Karpas-422 (cell line): ENCODE measurements around the gene BST2. TPM values are rescaled to one million over a fixed set of nuclear protein-coding genes. Genes with fewer than 3 reads are reported as not detected.
A peak's percentile ranks its signal among the peaks of the same experiment; 100 is the strongest.

Experiments used
- DNase-seq: peaks from one replicate; pipeline ENCODE4 v3.0.0-alpha.2; 2015
- H2AFZ ChIP-seq: fragments of 200-600 bp; sonication (generic); 2 replicates; pipeline ENCODE4 v1.6.1; 2014; ENCODE audit warnings: antibody characterized with exemption, low read length, mixed read lengths
- H3K27ac ChIP-seq: fragments of 200-600 bp; sonication (generic); 2 replicates; pipeline ENCODE4 v1.5.1; 2014; ENCODE audit warnings: mild to moderate bottlenecking, low read length, moderate library complexity
- H3K27me3 ChIP-seq: fragments of 200-600 bp; sonication (generic); 2 replicates; pipeline ENCODE4 v1.6.1; 2014; ENCODE audit warnings: low read length, mixed read lengths
- H3K36me3 ChIP-seq: fragments of 200-600 bp; sonication (generic); 2 replicates; pipeline ENCODE4 v1.6.1; 2014; ENCODE audit warnings: low read length, mixed read lengths; ENCODE audit not compliant: insufficient read depth
- H3K4me1 ChIP-seq: fragments of 200-600 bp; sonication (generic); 2 replicates; pipeline ENCODE4 v1.6.1; 2014; ENCODE audit warnings: mild to moderate bottlenecking, low read length, mixed read lengths
- H3K4me2 ChIP-seq: fragments of 200-600 bp; sonication (generic); 2 replicates; pipeline ENCODE4 v1.6.1; 2014; ENCODE audit warnings: low read length, low read depth, mild to moderate bottlenecking; ENCODE audit not compliant: poor library complexity, severe bottlenecking
- H3K4me3 ChIP-seq: fragments of 200-600 bp; sonication (generic); 2 replicates; pipeline ENCODE4 v1.5.1; 2014; ENCODE audit warnings: mild to moderate bottlenecking, antibody characterized with exemption, low read length, mixed read lengths
- H3K79me2 ChIP-seq: fragments of 200-600 bp; sonication (generic); 2 replicates; pipeline ENCODE4 v1.6.1; 2014; ENCODE audit warnings: mild to moderate bottlenecking, low read length, mixed read lengths
- H3K9ac ChIP-seq: fragments of 200-600 bp; sonication (generic); 2 replicates; pipeline ENCODE4 v1.6.0; 2014; ENCODE audit warnings: low read length
- H3K9me2 ChIP-seq: fragments of 200-600 bp; sonication (generic), shearing (Covaris generic); replicated peaks from 2 replicates; pipeline ENCODE4 v1.6.0; 2014; ENCODE audit warnings: mild to moderate bottlenecking, low read length, moderate library complexity; ENCODE audit not compliant: insufficient read depth
- H3K9me3 ChIP-seq: fragments of 300-700, 200-600 bp; sonication (generic); 2 replicates; pipeline ENCODE4 v1.6.1; 2014; ENCODE audit warnings: low read length, mixed read lengths
- H4K20me1 ChIP-seq: fragments of 200-600 bp; sonication (generic); 2 replicates; pipeline ENCODE4 v1.6.1; 2014; ENCODE audit warnings: mild to moderate bottlenecking, antibody characterized with exemption, low read length, low read depth; ENCODE audit not compliant: insufficient read depth
- total RNA-seq: library from RNA; depleted of rRNA; stranded (reverse); fragments of >200 nt; shearing (Covaris generic); gene quantifications from 2 replicates; pipeline ENCODE4 v1.2.3, GENCODE V29; 2014; ENCODE audit warnings: low replicate concordance

BST2 gene
- total RNA-seq, 1 experiment from 2014 or later, result 56.2 TPM

DNA sequence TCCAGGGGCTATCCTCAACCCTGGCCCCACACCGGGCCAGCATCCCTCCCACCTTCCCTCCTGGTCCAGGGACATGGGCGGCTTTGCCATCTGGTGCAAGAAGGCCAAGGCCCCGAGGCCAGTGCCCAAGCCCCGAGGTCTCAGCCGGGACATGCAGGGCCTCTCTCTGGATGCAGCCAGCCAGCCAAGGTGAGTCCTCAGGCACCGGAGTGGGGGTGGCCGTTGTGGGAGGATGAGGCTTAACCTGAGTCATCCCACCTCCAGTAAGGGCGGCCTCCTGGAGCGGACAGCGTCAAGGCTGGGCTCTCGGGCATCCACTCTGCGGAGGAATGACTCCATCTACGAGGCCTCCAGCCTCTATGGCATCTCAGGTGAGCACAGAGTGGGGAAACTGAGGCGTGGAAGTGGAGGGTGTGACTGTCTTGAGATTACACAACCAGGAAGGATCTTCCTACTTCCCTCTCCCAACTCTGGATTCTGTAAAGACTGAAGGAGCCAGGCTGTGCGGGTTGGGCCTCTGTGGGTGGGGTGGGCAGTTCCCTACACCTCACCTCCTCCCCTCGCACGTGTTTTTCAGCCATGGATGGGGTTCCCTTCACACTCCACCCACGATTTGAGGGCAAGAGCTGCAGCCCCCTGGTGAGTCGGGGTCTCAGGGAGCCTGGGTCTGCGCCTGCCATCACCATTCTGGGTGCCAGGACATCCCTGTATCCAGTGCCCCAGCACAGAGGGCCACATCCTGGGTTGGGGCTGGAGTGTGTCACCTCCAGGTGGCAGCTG is 18.2 kb upstream of the BST2 start:
- H3K9me2 ChIP-seq, result no peaks in the 10 kb centered on the region
- H3K27me3 ChIP-seq, result no peaks in the 10 kb centered on the region
- peaks cover 43% of the 10 kb centered on the region for H3K4me1 ChIP-seq
- H3K27ac ChIP-seq, result no peak overlapping the region
- no peak overlapping the region for H2AFZ ChIP-seq
- no peak for DNase-seq
- no peak overlapping the region for H3K4me3 ChIP-seq
- H4K20me1 ChIP-seq, result no peaks in the 10 kb centered on the region
- H3K36me3 ChIP-seq, result no peaks in the 10 kb centered on the region
- H3K4me2 ChIP-seq, result no peak overlapping the region
- no peaks in the 10 kb centered on the region for H3K9me3 ChIP-seq
- no peaks in the 10 kb centered on the region for H3K79me2 ChIP-seq
- H3K9ac ChIP-seq, result no peak overlapping the region

DNA sequence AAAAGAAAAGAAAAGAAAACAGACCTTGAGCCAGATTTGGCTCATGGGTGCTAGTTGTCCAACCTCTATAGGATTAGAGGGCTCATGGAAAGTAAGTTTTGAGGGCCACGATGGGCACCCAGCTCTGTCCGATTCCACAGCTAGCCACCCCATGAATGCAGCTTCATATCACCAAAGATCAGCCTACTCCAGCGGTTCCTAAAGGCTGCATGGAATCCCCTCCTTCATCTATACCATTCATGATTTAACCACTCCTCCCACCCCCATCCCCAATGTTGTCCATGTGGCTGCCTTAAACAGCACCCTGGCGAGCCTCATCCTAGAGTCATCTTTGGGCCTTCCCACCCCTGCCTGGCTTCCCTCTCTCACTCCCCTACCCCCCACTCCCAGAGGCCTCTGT is 16.5 kb upstream of the BST2 start:
- Histone ChIP-seq H3K79me2 (no peaks in the 10 kb centered on the region), H3K4me1 (peaks cover 45% of the 10 kb centered on the region), H4K20me1 (no peaks in the 10 kb centered on the region), H3K4me3 (no peak overlapping the region), H3K9ac (no peak overlapping the region), H2AFZ (no peak overlapping the region), H3K27me3 (no peaks in the 10 kb centered on the region), H3K9me3 (no peaks in the 10 kb centered on the region), H3K4me2 (no peak overlapping the region), H3K9me2 (no peaks in the 10 kb centered on the region), H3K27ac (no peak overlapping the region), H3K36me3 (no peaks in the 10 kb centered on the region)
- no peak for DNase-seq

DNA sequence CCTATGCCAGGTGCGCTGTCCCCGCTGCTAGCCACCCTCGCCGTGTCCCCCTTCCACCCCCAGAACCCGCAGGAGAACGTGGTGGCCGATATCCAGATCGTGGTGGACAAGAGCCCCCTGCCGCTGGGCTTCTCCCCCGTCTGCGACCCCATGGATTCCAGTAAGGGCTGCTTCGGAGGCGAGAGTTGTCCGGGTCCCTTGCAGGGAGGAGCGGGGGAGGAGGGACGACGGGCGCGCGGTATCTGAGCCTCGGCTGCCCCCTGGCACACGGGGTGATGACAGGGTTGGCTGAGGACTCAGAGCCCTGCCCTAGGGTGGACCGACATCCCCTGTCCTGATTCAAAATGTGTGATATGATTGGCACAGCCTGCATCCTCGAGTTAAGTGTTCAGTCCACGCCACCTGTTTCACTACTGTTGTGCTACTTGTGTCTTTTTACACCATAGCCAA is 15.1 kb upstream of the BST2 start:
- H3K36me3 ChIP-seq, result no peaks in the 10 kb centered on the region
- H3K9ac ChIP-seq, result peak overlapping the region; percentile 67

DNA sequence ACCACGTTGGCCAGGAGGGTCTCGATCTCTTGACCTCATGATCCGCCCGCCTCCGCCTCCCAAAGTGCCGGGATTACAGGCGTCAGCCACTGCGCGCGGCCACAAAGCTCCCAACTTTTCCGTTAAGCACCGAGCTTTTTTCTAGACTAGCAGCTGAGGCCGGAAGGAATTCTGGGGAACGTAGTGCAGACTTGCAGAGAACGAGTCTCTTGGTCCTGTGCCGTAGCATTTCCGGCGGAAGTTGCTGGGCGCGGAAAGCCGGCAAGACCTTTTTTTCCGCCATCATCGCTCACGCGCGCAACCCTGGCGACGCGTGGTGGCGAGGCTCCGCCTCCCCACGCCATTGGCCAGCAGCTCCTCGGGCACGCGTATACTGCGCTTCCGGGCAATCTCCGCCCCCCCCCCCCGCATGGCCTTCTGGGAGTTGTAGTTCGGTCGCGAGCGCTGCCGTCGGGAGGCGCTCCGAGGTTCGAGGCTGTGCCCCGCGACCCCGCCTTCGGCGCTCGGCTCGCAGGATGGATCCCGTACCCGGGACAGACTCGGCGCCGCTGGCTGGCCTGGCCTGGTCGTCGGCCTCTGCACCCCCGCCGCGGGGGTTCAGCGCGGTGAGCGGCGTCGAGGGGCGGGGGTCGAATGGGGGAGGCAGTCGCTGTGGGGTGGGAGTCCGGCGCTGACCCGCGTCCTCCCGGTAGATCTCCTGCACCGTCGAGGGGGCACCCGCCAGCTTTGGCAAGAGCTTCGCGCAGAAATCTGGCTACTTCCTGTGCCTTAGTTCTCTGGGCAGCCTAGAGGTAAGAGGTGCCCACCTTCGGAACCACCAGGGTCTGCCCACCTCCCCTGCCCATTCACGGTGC is 14.4 kb upstream of the BST2 start, which contains the start of gene MVB12A:
TSS of gene MVB12A (plus strand) at position 427 of the 854 bp plus-strand sequence. CDS start at position 516, 89 bp downstream.
- peak within 1 kb of the TSS; percentile 71 for H3K27ac ChIP-seq
- H3K27me3 ChIP-seq, result no peaks in the 10 kb centered on the region
- peak; percentile 99 for DNase-seq
- peak within 1 kb of the TSS; percentile 80 for H3K4me3 ChIP-seq
- H3K9me2 ChIP-seq, result no peaks in the 10 kb centered on the region
- no peaks in the 10 kb centered on the region for H4K20me1 ChIP-seq
- peaks cover 25% of the 10 kb centered on the region for H3K4me1 ChIP-seq
- H3K79me2 ChIP-seq, result no peaks in the 10 kb centered on the region
- H3K36me3 ChIP-seq, result no peaks in the 10 kb centered on the region
- H3K4me2 ChIP-seq, result peak within 1 kb of the TSS; percentile 95
- peak within 1 kb of the TSS; percentile 80; the same call in 1 of the 2 replicates for H2AFZ ChIP-seq
- peak within 1 kb of the TSS; percentile 83 for H3K9ac ChIP-seq
- H3K9me3 ChIP-seq, result no peaks in the 10 kb centered on the region

More for the DNA sequence above, 15.1 kb upstream of the BST2 start:
- no peak overlapping the region for H2AFZ ChIP-seq
- no peaks in the 10 kb centered on the region for H3K27me3 ChIP-seq
- no peaks in the 10 kb centered on the region for H3K9me2 ChIP-seq
- no peak for DNase-seq
- H3K79me2 ChIP-seq, result no peaks in the 10 kb centered on the region
- H3K27ac ChIP-seq, result no peak overlapping the region
- H4K20me1 ChIP-seq, result no peaks in the 10 kb centered on the region
- H3K9me3 ChIP-seq, result no peaks in the 10 kb centered on the region
- H3K4me1 ChIP-seq, result peaks cover 31% of the 10 kb centered on the region
- H3K4me2 ChIP-seq, result peak overlapping the region; percentile 69
- peak overlapping the region; percentile 68 for H3K4me3 ChIP-seq

DNA sequence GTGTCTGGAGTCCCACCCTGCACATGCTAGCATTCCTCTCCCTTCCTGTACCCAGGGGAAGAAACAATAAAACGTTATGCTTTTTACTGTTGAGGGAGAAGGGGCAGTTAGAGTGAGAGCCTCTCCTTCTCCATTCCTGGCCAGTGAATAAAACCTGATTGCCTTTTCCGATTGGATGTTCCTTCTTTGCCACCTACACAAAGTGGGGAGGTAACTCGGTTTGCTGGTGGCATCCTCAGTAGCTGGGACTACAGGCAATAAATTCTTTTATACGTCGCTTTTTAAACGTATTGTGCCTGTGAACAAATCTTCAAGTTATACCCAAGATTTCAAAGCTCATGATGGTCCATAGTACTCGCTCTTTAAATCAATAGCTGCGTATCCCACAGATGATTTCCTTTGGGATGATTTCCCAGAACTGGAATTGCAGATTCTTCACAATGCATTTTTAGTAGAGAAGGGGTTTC is 13.8 kb upstream of the BST2 start:
- Histone ChIP-seq H3K27me3 (no peaks in the 10 kb centered on the region), H2AFZ (0 out of 2 replicates have a peak overlapping the region, but pooled peaks have one; percentile 35), H3K4me1 (peaks cover 18% of the 10 kb centered on the region), H3K27ac (peak overlapping the region; percentile 71), H3K4me2 (peak overlapping the region; percentile 95), H3K9me2 (no peaks in the 10 kb centered on the region), H3K9me3 (no peaks in the 10 kb centered on the region), H3K79me2 (no peaks in the 10 kb centered on the region), H3K9ac (peak overlapping the region; percentile 83), H3K4me3 (peak overlapping the region; percentile 80), H4K20me1 (no peaks in the 10 kb centered on the region), H3K36me3 (no peaks in the 10 kb centered on the region)
- DNase-seq, result no peak

GRCh38 chr19:17418710-17419109 is 13.3 kb upstream of the BST2 start:
- H3K36me3 ChIP-seq, result 0 out of 2 replicates have a peak, but pooled peaks cover 2% of the 10 kb centered on the region
- H4K20me1 ChIP-seq, result no peaks in the 10 kb centered on the region
- H3K9ac ChIP-seq, result peak overlapping the region; percentile 83
- H3K79me2 ChIP-seq, result no peaks in the 10 kb centered on the region
- H3K4me2 ChIP-seq, result peak overlapping the region; percentile 95
- peak overlapping the region; percentile 71 for H3K27ac ChIP-seq
- H2AFZ ChIP-seq, result no peak overlapping the region
- H3K27me3 ChIP-seq, result no peaks in the 10 kb centered on the region
- DNase-seq, result no peak
- peaks cover 18% of the 10 kb centered on the region for H3K4me1 ChIP-seq
- H3K9me3 ChIP-seq, result no peaks in the 10 kb centered on the region
- no peaks in the 10 kb centered on the region for H3K9me2 ChIP-seq
- peak overlapping the region; percentile 80 for H3K4me3 ChIP-seq

- no peak overlapping the region for H2AFZ ChIP-seq
- no peak for DNase-seq
- no peak overlapping the region for H3K4me3 ChIP-seq
- H3K9ac ChIP-seq, result no peak overlapping the region
- no peaks in the 10 kb centered on the region for H3K9me3 ChIP-seq
- no peaks in the 10 kb centered on the region for H3K27me3 ChIP-seq
- no peaks in the 10 kb centered on the region for H4K20me1 ChIP-seq
- peaks cover 37% of the 10 kb centered on the region for H3K4me1 ChIP-seq
- H3K27ac ChIP-seq, result no peak overlapping the region
- H3K36me3 ChIP-seq, result peaks cover 14% of the 10 kb centered on the region; the same call in 1 of the 2 replicates
- H3K4me2 ChIP-seq, result no peak overlapping the region
- H3K79me2 ChIP-seq, result peaks cover 10% of the 10 kb centered on the region
- no peaks in the 10 kb centered on the region for H3K9me2 ChIP-seq
These were observed 9.7 kb upstream of the BST2 start for GRCh38 chr19:17415121-17415520.

DNA sequence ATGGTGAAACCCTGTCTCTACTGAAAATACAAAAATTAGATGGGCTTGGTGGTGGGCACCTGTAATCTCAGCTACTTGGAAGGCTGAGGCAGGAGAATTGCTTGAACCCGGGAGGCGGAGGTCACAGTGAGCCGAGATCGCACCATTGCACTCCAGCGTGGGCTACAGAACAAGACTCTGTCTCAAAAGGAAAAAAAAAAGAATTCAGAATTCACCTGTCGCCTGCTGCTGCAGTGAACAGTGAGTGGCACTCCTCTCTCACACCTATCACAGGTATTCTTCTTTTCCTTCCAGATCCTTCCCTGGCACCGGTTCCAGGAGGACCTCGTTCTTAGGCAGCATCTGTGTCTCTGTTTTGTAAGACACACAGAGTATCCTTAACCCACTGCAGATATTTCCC is 8.7 kb upstream of the BST2 start:
- no peaks in the 10 kb centered on the region for H3K9me3 ChIP-seq
- no peak for DNase-seq
- H3K4me3 ChIP-seq, result no peak overlapping the region
- no peaks in the 10 kb centered on the region for H3K9me2 ChIP-seq
- H3K79me2 ChIP-seq, result peaks cover 17% of the 10 kb centered on the region
- H3K36me3 ChIP-seq, result peaks cover 18% of the 10 kb centered on the region; the same call in 1 of the 2 replicates
- H2AFZ ChIP-seq, result no peak overlapping the region
- H3K4me1 ChIP-seq, result peaks cover 31% of the 10 kb centered on the region
- H3K9ac ChIP-seq, result no peak overlapping the region
- no peaks in the 10 kb centered on the region for H3K27me3 ChIP-seq
- H3K27ac ChIP-seq, result no peak overlapping the region
- no peaks in the 10 kb centered on the region for H4K20me1 ChIP-seq
- no peak overlapping the region for H3K4me2 ChIP-seq
